Myocyte (in vitro differentiated cells): Measurements from ENCODE around the gene PNRC1. TPM values are rescaled to one million over a fixed set of nuclear protein-coding genes. Genes with fewer than 3 reads are reported as not detected.
"Not testable (repeated sequence)": the region's sequence is repeated elsewhere in the genome, so short reads cannot be mapped to it uniquely, and the experiment has no call there.

Source experiments
- DNase-seq: peaks from one replicate; pipeline ENCODE4 v3.0.0-alpha.2; 2012; ENCODE audit warnings: low read depth
- polyA plus RNA-seq: library from polyadenylated mRNA; unstranded; fragments of >200 nt; gene quantifications from one replicate; pipeline ENCODE4 v1.2.1, GENCODE V29; 2012; ENCODE audit warnings: missing spikeins
- total RNA-seq: library from RNA; depleted of rRNA; stranded (reverse); fragments of >200 nt; gene quantifications from 2 replicates; pipeline ENCODE4 v1.2.3, GENCODE V29; 2014

PNRC1 gene
- 81.7 and 85.3 TPM in 2 replicates for total RNA-seq
- polyA plus RNA-seq = 46.1 TPM

- peak; percentile 99 for DNase-seq
Measured at GRCh38 chr6:89080281-89081128, at the start of gene PNRC1. TSS of gene PNRC1 (plus strand) at chr6:89080751. CDS start at chr6:89080895, 144 bp downstream.

GRCh38 chr6:89032599-89032998 is 48.0 kb upstream of the PNRC1 start:
- no peak for DNase-seq

- no peak for DNase-seq
Measured at GRCh38 chr6:89033461-89033860, 47.1 kb upstream of the PNRC1 start.

- not testable (repeated sequence) for DNase-seq
Measured at GRCh38 chr6:89034116-89034515, 46.4 kb upstream of the PNRC1 start.

GRCh38 chr6:89034586-89035251 is 45.8 kb upstream of the PNRC1 start:
- peak; percentile 43 for DNase-seq

GRCh38 chr6:89035252-89036101 is 45.1 kb upstream of the PNRC1 start:
- DNase-seq = peak; percentile 93

- no peak for DNase-seq
Measured at GRCh38 chr6:89037141-89037900, 43.2 kb upstream of the PNRC1 start.

- not testable (repeated sequence) for DNase-seq
Measured at GRCh38 chr6:89037901-89038293, 42.7 kb upstream of the PNRC1 start.

GRCh38 chr6:89042664-89043063 is 37.9 kb upstream of the PNRC1 start:
- no peak for DNase-seq

- DNase-seq = no peak
Measured at GRCh38 chr6:89044328-89045010, 36.1 kb upstream of the PNRC1 start.

- DNase-seq = no peak
Measured at GRCh38 chr6:89045011-89045387, 35.6 kb upstream of the PNRC1 start.

- DNase-seq = no peak
Measured at GRCh38 chr6:89045576-89045975, 35.0 kb upstream of the PNRC1 start.

GRCh38 chr6:89047473-89047872 is 33.1 kb upstream of the PNRC1 start:
- no peak for DNase-seq

GRCh38 chr6:89048288-89048923 is 32.1 kb upstream of the PNRC1 start:
- DNase-seq = no peak

- DNase-seq = peak; percentile 11
Measured at GRCh38 chr6:89048985-89049384, 31.6 kb upstream of the PNRC1 start.

GRCh38 chr6:89050155-89050554 is 30.4 kb upstream of the PNRC1 start:
- DNase-seq = peak; percentile 54

- no peak for DNase-seq
Measured at GRCh38 chr6:89050697-89051096, 29.9 kb upstream of the PNRC1 start.

- DNase-seq = no peak
Measured at GRCh38 chr6:89051676-89052075, 28.9 kb upstream of the PNRC1 start.

GRCh38 chr6:89054208-89054607 is 26.3 kb upstream of the PNRC1 start:
- no peak for DNase-seq

GRCh38 chr6:89057759-89058158 is 22.8 kb upstream of the PNRC1 start:
- DNase-seq = no peak
